ENCODE measurements around the gene MYO1D.

DNA sequence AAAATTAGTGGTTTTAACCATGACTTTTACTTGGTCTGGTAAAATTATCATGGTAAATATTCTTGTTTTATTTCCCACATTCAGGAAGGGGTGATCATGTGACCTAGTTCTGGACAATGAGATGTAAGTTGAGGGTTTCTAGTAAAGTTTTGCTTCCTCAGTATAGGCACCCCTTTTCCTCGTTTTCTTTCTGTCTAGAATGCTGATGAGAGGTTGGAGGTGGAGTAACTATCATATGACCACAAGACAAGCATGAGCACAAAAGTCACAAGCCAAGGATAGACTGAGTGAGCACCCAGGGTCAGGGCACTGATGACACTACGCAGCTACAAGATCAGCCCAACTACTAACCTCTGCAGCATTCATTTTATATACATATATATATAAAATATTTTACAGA is 53.9 kb downstream of the MYO1D start:
- TF ChIP-seq CTCF (IDR thresholded peaks at IDR 0.05) (no peak), POLR2AphosphoS5 (IDR thresholded peaks at IDR 0.05) (no peak), POLR2A (IDR thresholded peaks at IDR 0.05) (no peak), EP300 (IDR thresholded peaks at IDR 0.05; ENCODE audit: low read depth) (no peak)
